CMK (cell line): ENCODE data around the gene RBM5.

Experiments
- DNase-seq: peaks from one replicate; pipeline ENCODE4 v3.0.0-alpha.2; 2010; ENCODE audit warnings: low read depth

The RBM5 gene

GRCh38 chr3:50121072-50122032 lies 32.6 kb downstream of the RBM5 start:
- DNase-seq: peak; percentile 59

GRCh38 chr3:50122071-50122470 lies 33.4 kb downstream of the RBM5 start:
- DNase-seq: no peak

GRCh38 chr3:50122661-50123391 lies 34.1 kb downstream of the RBM5 start:
- DNase-seq: no peak

- DNase-seq: no peak
These were observed 34.8 kb downstream of the RBM5 start for GRCh38 chr3:50123394-50124051.

GRCh38 chr3:50124052-50124799 lies 35.5 kb downstream of the RBM5 start:
- DNase-seq: no peak

GRCh38 chr3:50124800-50125178 lies 36.1 kb downstream of the RBM5 start:
- DNase-seq: no peak

- DNase-seq: no peak
These were observed 37.0 kb downstream of the RBM5 start for GRCh38 chr3:50125541-50126286.

- no peak for DNase-seq
These were observed 37.8 kb downstream of the RBM5 start for GRCh38 chr3:50126287-50127211.

- DNase-seq: no peak
These were observed 38.6 kb downstream of the RBM5 start for GRCh38 chr3:50127251-50127691.

- no peak for DNase-seq
These were observed 39.3 kb downstream of the RBM5 start for GRCh38 chr3:50128001-50128400.

GRCh38 chr3:50130436-50130835 lies 41.7 kb downstream of the RBM5 start:
- no peak for DNase-seq

GRCh38 chr3:50132421-50133282 lies 43.9 kb downstream of the RBM5 start:
- no peak for DNase-seq

- DNase-seq: no peak
These were observed 44.5 kb downstream of the RBM5 start for GRCh38 chr3:50133283-50133615.

- DNase-seq: no peak
These were observed 45.6 kb downstream of the RBM5 start for GRCh38 chr3:50134367-50134766.

- DNase-seq: no peak
These were observed 47.2 kb downstream of the RBM5 start for GRCh38 chr3:50135964-50136363.

- DNase-seq: no peak
These were observed 48.1 kb downstream of the RBM5 start for GRCh38 chr3:50136714-50137405.

- no peak for DNase-seq
These were observed 48.8 kb downstream of the RBM5 start for GRCh38 chr3:50137531-50137930.
